Nephron (organoid): Measurements from ENCODE around the gene TMEM167A.

Experiments
- H3K27ac Mint-ChIP-seq, 3 experiments: 2 replicates each; pipeline ENCODE4 v1.8.0; 2020; ENCODE audit warnings: mixed read lengths in 3 of 3, mild to moderate bottlenecking in 2 of 3, moderate library complexity in 1 of 3
- H3K27me3 Mint-ChIP-seq: 2 replicates; pipeline ENCODE4 v1.8.0; 2021; ENCODE audit warnings: low read depth, mild to moderate bottlenecking, moderate library complexity, mixed read lengths
- H3K36me3 Mint-ChIP-seq: 2 replicates; pipeline ENCODE4 v1.8.0; 2020; ENCODE audit warnings: low read depth, mixed read lengths
- H3K4me1 Mint-ChIP-seq: 2 replicates; pipeline ENCODE4 v1.8.0; 2020; ENCODE audit warnings: mixed read lengths
- H3K4me3 Mint-ChIP-seq, 3 experiments: 2 replicates each; pipeline ENCODE4 v1.8.0; 2020; ENCODE audit warnings: mild to moderate bottlenecking in 3 of 3, mixed read lengths in 3 of 3, moderate library complexity in 2 of 3
- H3K9me3 Mint-ChIP-seq: 2 replicates; pipeline ENCODE4 v1.8.0; 2020; ENCODE audit warnings: mixed read lengths
- TF ChIP-seq, protein P1 (sequence below), 3 experiments: fragments of 200-600 bp; sonication (generic); IDR thresholded peaks; one replicate each; pipeline ENCODE4 v1.5.0; 2021; ENCODE audit warnings: antibody characterized with exemption in 3 of 3; ENCODE audit not compliant: unreplicated experiment in 3 of 3

The TMEM167A gene, protein sequence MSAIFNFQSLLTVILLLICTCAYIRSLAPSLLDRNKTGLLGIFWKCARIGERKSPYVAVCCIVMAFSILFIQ

DNA sequence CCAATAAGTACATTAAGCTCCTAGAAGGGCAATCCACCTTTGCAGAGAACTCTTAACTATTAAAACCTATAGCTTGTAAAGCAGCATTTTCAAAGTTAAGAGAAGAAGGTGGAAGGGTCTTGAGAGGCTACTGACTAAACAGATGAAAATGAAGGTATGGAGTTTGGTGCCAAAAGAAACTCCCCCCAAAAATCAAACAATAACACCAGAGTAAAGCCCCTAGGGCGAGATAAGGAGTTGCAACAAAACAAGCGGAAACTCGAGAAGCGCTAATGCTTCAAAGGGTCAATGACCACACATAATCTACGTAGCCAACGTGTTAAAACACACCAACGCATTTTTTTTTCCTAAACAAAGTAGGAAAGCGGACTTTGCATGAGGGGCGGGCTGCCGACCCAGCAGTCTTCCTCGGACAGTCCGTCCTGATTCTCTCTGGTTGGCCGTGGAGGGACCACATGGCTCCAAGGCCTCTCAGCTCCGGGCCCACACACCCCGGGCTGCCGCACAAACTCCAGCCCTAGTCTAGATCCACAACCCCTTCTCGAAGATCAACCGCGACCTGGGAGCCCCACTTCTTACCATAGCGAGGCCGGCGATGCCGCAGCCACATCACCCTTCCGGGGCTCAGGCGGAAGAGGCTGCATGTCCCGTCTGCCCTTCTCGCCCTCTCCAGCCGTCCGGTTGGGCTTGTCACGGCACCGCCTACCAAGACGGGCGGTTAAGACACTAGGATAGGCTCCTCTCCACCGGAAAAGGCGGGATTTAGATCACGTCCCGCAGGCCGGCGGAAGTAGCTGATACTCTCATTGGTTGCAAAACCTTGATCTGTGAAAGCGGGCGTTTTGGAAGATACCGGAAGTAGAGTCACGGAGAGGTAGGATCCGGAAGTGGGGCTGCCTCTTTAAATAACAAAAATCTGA, at the start of gene TMEM167A, which contains the start of gene XRCC4:
Gene TMEM167A (minus strand): TSS at position 653 of the 920 bp plus-strand sequence. CDS start 71 bp downstream, at position 582.
Gene XRCC4 (plus strand): TSS at position 806 of the 920 bp plus-strand sequence. CDS start 27,373 bp downstream, outside the sequence.
- no peaks in the 10 kb centered on the region for H3K27me3 Mint-ChIP-seq
- H3K36me3 Mint-ChIP-seq: peaks cover 25% of the 10 kb centered on the region
- H3K27ac Mint-ChIP-seq: peak within 1 kb of the TSS; percentile 98 to 100 (median 99)

DNA sequence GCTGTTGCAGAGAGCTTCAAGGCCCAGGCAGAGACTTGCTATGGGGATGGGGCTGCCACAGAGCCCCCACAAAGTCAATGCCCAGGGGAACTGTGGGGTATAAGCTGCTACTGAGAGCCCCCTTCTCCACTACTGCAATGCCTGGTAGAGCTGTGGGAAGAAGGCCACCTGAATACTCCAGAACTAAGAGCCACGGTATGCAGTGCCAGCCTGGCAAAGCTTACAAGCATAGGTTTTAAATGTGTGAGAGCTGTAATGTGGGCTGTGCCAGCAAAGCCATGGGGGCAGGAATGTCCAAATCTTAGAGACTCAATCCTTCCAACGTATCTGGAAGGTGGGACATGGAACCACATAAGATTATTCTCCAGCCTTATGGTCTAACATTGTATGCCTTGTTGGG, 49.3 kb upstream of the TMEM167A start:
- H3K27ac Mint-ChIP-seq: no peak overlapping the region
- H3K9me3 Mint-ChIP-seq: peaks cover 37% of the 10 kb centered on the region
- TF ChIP-seq, protein P1, sequence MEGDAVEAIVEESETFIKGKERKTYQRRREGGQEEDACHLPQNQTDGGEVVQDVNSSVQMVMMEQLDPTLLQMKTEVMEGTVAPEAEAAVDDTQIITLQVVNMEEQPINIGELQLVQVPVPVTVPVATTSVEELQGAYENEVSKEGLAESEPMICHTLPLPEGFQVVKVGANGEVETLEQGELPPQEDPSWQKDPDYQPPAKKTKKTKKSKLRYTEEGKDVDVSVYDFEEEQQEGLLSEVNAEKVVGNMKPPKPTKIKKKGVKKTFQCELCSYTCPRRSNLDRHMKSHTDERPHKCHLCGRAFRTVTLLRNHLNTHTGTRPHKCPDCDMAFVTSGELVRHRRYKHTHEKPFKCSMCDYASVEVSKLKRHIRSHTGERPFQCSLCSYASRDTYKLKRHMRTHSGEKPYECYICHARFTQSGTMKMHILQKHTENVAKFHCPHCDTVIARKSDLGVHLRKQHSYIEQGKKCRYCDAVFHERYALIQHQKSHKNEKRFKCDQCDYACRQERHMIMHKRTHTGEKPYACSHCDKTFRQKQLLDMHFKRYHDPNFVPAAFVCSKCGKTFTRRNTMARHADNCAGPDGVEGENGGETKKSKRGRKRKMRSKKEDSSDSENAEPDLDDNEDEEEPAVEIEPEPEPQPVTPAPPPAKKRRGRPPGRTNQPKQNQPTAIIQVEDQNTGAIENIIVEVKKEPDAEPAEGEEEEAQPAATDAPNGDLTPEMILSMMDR (IDR thresholded peaks at IDR 0.05; ENCODE audit: unreplicated experiment in 3 of 3): no peak
- H3K27me3 Mint-ChIP-seq: no peaks in the 10 kb centered on the region
- H3K4me3 Mint-ChIP-seq: no peak overlapping the region
- no peaks in the 10 kb centered on the region for H3K4me1 Mint-ChIP-seq
- peaks cover 35% of the 10 kb centered on the region for H3K36me3 Mint-ChIP-seq

More for the DNA sequence above, at the start of gene TMEM167A, which contains the start of gene XRCC4:
- TF ChIP-seq, protein P1 (IDR thresholded peaks at IDR 0.05; ENCODE audit: unreplicated experiment in 3 of 3): no peak
- H3K4me3 Mint-ChIP-seq: peak within 1 kb of the TSS; percentile 98 to 100 (median 99)
- no peaks in the 10 kb centered on the region for H3K9me3 Mint-ChIP-seq
- peaks cover 44% of the 10 kb centered on the region for H3K4me1 Mint-ChIP-seq

DNA sequence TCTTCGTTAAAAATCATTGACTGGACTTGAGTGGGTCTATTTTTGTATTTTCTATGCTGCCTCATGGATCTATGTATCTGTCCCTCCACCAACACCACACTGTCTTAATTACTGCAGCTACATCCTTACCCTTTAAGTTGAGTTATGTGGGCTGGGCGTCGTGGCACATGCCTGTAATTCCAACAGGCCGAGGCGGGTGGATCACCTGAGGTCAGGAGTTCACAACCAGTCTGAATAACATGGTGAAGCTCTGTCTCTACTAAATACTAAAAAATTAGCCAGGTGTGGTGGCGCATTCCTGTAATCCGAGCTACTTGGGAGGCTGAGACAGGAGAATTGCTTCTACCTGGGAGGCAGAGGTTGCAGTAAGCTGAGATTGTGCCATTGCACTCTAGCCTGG, 48.4 kb upstream of the TMEM167A start:
- TF ChIP-seq, protein P1 (IDR thresholded peaks at IDR 0.05; ENCODE audit: unreplicated experiment in 3 of 3): no peak
- H3K27ac Mint-ChIP-seq: no peak overlapping the region
- no peaks in the 10 kb centered on the region for H3K27me3 Mint-ChIP-seq
- H3K9me3 Mint-ChIP-seq: peaks cover 29% of the 10 kb centered on the region
- peaks cover 28% of the 10 kb centered on the region for H3K36me3 Mint-ChIP-seq
- no peak overlapping the region for H3K4me3 Mint-ChIP-seq
- no peaks in the 10 kb centered on the region for H3K4me1 Mint-ChIP-seq

DNA sequence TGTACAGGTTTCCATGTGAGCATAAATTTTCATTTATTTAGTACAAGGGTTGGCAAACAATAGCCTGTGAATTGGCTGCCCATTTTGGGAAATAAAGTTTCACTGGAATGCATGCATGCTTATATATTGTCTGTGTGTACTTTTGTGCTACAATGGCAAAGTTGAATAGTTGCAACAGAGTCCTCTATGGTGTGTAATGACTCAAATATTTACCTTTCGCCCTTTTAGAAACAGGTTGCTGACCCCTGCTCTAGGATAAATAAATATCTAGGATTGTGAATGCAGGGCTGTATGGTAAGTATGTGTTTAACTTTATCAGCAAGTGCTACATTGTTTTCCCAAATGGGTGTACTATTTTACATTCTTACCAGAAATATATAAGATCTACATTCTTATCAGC, 47.4 kb upstream of the TMEM167A start:
- Mint-ChIP-seq H3K9me3 (peaks cover 22% of the 10 kb centered on the region), H3K4me1 (no peaks in the 10 kb centered on the region), H3K27me3 (no peaks in the 10 kb centered on the region), H3K27ac (no peak overlapping the region), H3K4me3 (no peak overlapping the region), H3K36me3 (peaks cover 26% of the 10 kb centered on the region)
- TF ChIP-seq, protein P1 (IDR thresholded peaks at IDR 0.05; ENCODE audit: unreplicated experiment in 3 of 3): no peak

GRCh38 chr5:83118976-83119375, 41.8 kb upstream of the TMEM167A start:
- no peaks in the 10 kb centered on the region for H3K27me3 Mint-ChIP-seq
- no peaks in the 10 kb centered on the region for H3K4me1 Mint-ChIP-seq
- TF ChIP-seq, protein P1 (IDR thresholded peaks at IDR 0.05; ENCODE audit: unreplicated experiment in 3 of 3): no peak
- H3K36me3 Mint-ChIP-seq: peaks cover 28% of the 10 kb centered on the region
- no peak overlapping the region for H3K27ac Mint-ChIP-seq
- no peak overlapping the region for H3K4me3 Mint-ChIP-seq
- peaks cover 6% of the 10 kb centered on the region for H3K9me3 Mint-ChIP-seq
